Activated naive CD8-positive, alpha-beta T cell (primary cell): ENCODE results near the gene CAPRIN2.

ENCODE experiments used
- H3K27ac Mint-ChIP-seq: one replicate; pipeline ENCODE4 v1.8.0; 2021; ENCODE audit warnings: mixed read lengths
- H3K27me3 Mint-ChIP-seq: one replicate; pipeline ENCODE4 v1.8.0; 2021; ENCODE audit warnings: mixed read lengths
- H3K36me3 Mint-ChIP-seq: one replicate; pipeline ENCODE4 v1.8.0; 2021; ENCODE audit warnings: mixed read lengths
- H3K4me1 Mint-ChIP-seq: one replicate; pipeline ENCODE4 v1.8.0; 2021; ENCODE audit warnings: low read depth, mixed read lengths
- H3K4me3 Mint-ChIP-seq: one replicate; pipeline ENCODE4 v1.8.0; 2021; ENCODE audit warnings: mild to moderate bottlenecking, mixed read lengths
- H3K9me3 Mint-ChIP-seq: one replicate; pipeline ENCODE4 v1.8.0; 2021; ENCODE audit warnings: low read depth, mixed read lengths

Gene CAPRIN2

GRCh38 chr12:30698346-30698745, 56.4 kb downstream of the CAPRIN2 start:
- Mint-ChIP-seq H3K27me3 (peaks cover 3% of the 10 kb centered on the region), H3K36me3 (peaks cover 2% of the 10 kb centered on the region), H3K9me3 (no peaks in the 10 kb centered on the region), H3K4me1 (peaks cover 21% of the 10 kb centered on the region), H3K27ac (no peak overlapping the region), H3K4me3 (no peak overlapping the region)

GRCh38 chr12:30696943-30697342, 57.8 kb downstream of the CAPRIN2 start:
- Mint-ChIP-seq H3K36me3 (peaks cover 2% of the 10 kb centered on the region), H3K27me3 (peaks cover 3% of the 10 kb centered on the region), H3K4me3 (peak overlapping the region; percentile 20), H3K9me3 (no peaks in the 10 kb centered on the region), H3K27ac (no peak overlapping the region), H3K4me1 (peaks cover 35% of the 10 kb centered on the region)

GRCh38 chr12:30696486-30696885, 58.3 kb downstream of the CAPRIN2 start:
- Mint-ChIP-seq H3K27ac (peak overlapping the region; percentile 97), H3K36me3 (peaks cover 2% of the 10 kb centered on the region), H3K9me3 (no peaks in the 10 kb centered on the region), H3K4me3 (peak overlapping the region; percentile 96), H3K27me3 (peaks cover 3% of the 10 kb centered on the region), H3K4me1 (peaks cover 39% of the 10 kb centered on the region)

- Mint-ChIP-seq H3K36me3 (peaks cover 2% of the 10 kb centered on the region), H3K27me3 (peaks cover 3% of the 10 kb centered on the region), H3K27ac (peak overlapping the region; percentile 97), H3K4me3 (peak overlapping the region; percentile 96), H3K9me3 (no peaks in the 10 kb centered on the region), H3K4me1 (peaks cover 44% of the 10 kb centered on the region)
Measured at GRCh38 chr12:30696103-30696408, 58.7 kb downstream of the CAPRIN2 start.

DNA sequence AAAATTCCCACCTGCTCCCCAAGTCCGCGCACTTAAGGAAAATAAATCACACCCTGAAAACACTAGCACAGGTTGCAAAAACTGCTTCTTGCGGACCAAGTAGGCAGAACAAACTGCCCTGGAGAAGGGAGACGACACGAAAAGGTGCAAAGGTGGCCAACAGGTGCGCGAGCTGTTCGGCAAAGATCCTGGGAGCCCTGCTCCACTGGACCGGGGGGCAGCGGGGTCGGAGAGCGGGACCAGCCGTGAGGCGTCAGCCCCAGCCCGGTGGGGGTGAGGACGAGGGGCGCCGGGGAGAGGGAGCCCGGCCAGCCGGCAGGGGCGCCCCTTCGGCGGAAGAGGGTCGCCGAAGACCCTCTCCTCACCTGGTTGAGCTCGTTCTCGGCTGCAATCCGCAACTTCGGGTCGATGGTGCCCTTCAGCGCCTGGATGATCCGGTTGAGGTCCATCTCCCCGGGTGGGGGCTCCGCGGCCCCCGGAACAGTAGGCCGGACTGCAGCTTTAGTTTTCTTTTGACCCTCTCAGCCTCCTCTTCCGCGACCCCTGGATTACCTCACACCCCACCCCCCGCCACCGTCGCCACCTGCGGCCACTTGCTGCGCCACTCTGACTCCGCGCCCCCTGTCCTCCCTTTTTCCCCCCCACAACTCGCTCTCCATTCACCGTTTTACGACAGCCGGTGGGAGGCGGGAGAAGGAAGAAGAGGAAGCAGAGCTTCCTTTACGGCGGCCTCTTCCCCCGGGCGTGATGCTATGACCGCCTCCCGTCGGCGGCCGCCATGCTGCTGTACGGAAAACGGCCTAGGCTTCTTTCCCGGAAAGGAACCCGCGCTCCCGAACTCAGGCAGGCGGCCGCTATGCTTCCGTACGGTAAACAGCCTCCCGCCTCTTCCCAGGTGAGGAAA, 59.3 kb downstream of the CAPRIN2 start, which contains the start of gene IPO8:
IPO8 (minus strand) TSS at position 671 of the 904 bp plus-strand sequence; CDS start at position 449, 222 bp downstream.
- H3K27ac Mint-ChIP-seq = peak within 1 kb of the TSS; percentile 97
- peaks cover 45% of the 10 kb centered on the region for H3K4me1 Mint-ChIP-seq
- no peaks in the 10 kb centered on the region for H3K9me3 Mint-ChIP-seq
- peaks cover 2% of the 10 kb centered on the region for H3K36me3 Mint-ChIP-seq
- peak within 1 kb of the TSS; percentile 96 for H3K4me3 Mint-ChIP-seq
- peaks cover 3% of the 10 kb centered on the region for H3K27me3 Mint-ChIP-seq

DNA sequence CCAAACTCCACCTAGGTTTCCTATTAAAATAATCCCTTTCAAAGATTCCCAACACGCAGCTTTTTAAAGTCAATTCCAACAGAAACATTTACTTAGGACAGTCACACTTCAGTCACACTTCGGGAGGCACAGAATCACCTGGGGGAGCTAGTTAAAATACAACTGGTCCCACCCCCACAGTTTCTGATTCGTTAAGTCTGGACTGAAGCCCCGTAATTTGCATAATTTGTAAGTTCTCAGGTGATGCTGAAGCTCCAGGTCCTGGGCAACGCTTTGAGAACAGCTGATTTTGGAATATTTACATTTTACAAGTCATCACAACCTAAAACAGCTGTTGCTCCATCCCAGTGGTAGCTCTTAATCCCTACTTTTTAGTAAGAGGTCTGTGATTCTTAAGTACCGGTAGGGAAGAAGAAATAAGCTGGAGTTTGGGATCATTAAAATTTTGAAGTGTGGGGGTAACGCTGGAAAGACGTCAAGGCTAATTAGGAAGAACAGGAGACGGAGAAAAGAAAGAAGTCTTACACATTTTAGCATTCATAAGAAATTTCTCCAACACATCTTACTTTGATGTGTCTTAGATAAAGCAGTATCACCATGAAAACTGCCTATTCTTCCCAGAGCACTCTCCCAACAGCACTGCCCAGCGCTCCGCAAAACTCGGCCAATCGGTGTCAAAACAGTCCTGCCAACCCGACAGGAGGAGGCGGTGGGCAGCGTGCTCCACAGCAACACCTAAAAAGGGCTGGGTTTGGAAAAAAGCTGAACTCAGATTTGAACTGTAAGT, 60.1 kb downstream of the CAPRIN2 start:
- H3K27ac Mint-ChIP-seq = peak overlapping the region; percentile 83
- peaks cover 2% of the 10 kb centered on the region for H3K36me3 Mint-ChIP-seq
- peaks cover 3% of the 10 kb centered on the region for H3K27me3 Mint-ChIP-seq
- no peaks in the 10 kb centered on the region for H3K9me3 Mint-ChIP-seq
- peak overlapping the region; percentile 96 for H3K4me3 Mint-ChIP-seq
- peaks cover 47% of the 10 kb centered on the region for H3K4me1 Mint-ChIP-seq

- no peak overlapping the region for H3K27ac Mint-ChIP-seq
- no peak overlapping the region for H3K4me3 Mint-ChIP-seq
- H3K4me1 Mint-ChIP-seq = peaks cover 51% of the 10 kb centered on the region
- H3K27me3 Mint-ChIP-seq = no peaks in the 10 kb centered on the region
- no peaks in the 10 kb centered on the region for H3K36me3 Mint-ChIP-seq
- H3K9me3 Mint-ChIP-seq = no peaks in the 10 kb centered on the region
Measured at GRCh38 chr12:30692470-30692869, 62.3 kb downstream of the CAPRIN2 start.

DNA sequence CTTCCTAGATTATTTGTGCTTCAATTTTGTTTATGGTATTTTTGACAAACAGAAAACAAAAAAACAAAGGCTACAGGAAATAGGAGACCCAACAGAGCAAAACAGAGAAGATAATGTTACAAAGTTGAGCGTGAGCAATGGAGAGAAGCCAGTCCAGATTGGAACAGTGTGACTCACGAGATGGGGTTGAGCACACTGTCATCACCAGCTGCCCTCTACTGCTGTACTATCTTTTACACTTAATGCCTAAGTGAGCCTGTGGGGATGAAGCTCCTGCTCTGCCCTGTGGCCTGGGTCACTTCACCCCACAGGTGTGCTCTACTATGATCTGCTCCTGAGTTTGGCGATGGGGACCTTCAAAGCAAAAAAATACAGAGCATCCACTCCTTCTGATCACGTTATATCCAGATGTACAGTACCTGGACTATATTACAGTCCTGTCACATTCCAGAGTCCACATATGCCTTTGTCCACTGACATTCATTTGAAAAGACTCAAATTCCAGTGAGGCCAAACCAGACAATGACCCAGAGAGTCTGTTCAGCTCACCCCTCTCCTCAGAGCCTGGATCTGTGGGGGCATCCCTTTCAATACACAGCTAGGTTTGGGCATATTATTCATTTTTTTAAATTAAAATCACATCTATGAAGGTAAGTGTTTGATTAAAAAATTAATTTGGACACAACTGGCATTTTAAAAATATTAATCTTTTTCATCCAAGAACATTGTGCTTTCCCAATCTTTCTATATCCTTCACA, 63.5 kb downstream of the CAPRIN2 start:
- Mint-ChIP-seq H3K9me3 (no peaks in the 10 kb centered on the region), H3K4me1 (peaks cover 52% of the 10 kb centered on the region), H3K27ac (no peak overlapping the region), H3K4me3 (no peak overlapping the region), H3K27me3 (no peaks in the 10 kb centered on the region), H3K36me3 (no peaks in the 10 kb centered on the region)

DNA sequence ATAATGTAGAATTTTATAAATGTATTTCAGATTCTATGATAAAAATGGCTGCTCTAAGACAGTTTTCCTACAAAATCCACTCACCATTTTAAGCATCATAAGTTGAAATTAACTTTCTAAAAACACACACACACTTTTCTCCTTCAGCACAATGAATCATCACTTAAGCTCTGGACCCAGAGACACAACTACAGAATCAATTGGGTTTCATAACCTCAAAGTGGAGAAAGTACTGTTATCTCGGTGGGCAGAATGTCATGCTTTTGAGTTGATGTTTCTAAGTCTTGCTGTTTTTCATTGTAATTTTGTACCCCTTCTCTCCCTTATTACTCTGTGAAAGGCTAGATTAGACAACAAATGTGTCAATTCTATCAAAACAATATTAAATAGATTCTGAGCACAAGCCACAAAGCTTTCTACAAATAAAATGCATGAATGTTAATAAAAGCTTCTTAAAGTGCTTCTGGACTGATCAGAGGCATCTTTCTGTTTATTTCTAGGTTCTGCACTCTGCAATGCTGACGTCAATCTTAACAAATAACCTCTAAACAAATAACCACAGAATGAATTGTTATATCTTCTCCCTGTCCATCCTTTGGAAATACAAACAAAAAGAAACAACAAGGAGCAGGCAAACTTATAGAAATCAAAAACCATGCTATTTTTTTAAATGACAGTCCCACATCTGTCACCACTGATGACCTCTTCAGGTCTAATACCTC, 67.3 kb downstream of the CAPRIN2 start:
- Mint-ChIP-seq H3K4me3 (no peak overlapping the region), H3K9me3 (no peaks in the 10 kb centered on the region), H3K27ac (no peak overlapping the region), H3K36me3 (peaks cover 11% of the 10 kb centered on the region), H3K4me1 (peaks cover 29% of the 10 kb centered on the region), H3K27me3 (no peaks in the 10 kb centered on the region)

- Mint-ChIP-seq H3K9me3 (no peaks in the 10 kb centered on the region), H3K36me3 (peaks cover 33% of the 10 kb centered on the region), H3K4me1 (peaks cover 3% of the 10 kb centered on the region), H3K27me3 (no peaks in the 10 kb centered on the region), H3K27ac (no peak overlapping the region), H3K4me3 (no peak overlapping the region)
Measured at GRCh38 chr12:30679241-30679640, 75.5 kb downstream of the CAPRIN2 start.

DNA sequence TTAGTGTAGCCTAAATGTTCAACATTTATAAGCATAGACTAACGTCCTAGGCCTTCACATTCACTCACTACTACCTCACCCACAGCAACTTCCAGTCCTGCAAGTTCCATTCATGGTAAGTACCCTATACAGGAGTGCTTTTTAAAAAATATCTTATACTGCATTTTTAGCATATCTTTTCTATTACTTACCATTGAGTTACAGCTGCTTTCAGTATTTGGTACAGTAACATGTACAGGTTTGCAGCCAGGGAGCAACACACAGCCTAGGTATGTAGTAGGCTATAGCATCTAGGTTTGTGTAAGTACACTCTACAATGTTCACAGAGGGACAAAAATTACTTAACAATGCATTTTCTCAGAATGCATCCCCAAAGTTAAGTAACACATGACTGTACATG, 76.5 kb downstream of the CAPRIN2 start:
- Mint-ChIP-seq H3K27me3 (no peaks in the 10 kb centered on the region), H3K36me3 (peaks cover 26% of the 10 kb centered on the region), H3K9me3 (no peaks in the 10 kb centered on the region), H3K4me3 (no peak overlapping the region), H3K4me1 (no peaks in the 10 kb centered on the region), H3K27ac (no peak overlapping the region)

- Mint-ChIP-seq H3K4me3 (no peak overlapping the region), H3K27me3 (no peaks in the 10 kb centered on the region), H3K9me3 (no peaks in the 10 kb centered on the region), H3K4me1 (no peaks in the 10 kb centered on the region), H3K27ac (no peak overlapping the region), H3K36me3 (peaks cover 17% of the 10 kb centered on the region)
Measured at GRCh38 chr12:30661210-30661609, 93.5 kb downstream of the CAPRIN2 start.
